ENCODE data around the gene HAT1. TPM values are rescaled to one million over a fixed set of nuclear protein-coding genes. Genes with fewer than 3 reads are reported as not detected.

HAT1 gene
- polyA plus RNA-seq, 3 donors, result 16.9 to 63.3 (median 62.8) TPM

- intact Hi-C loops (cut with micrococcal nuclease), result no loop called here
- no peak overlapping the region for H3K27ac ChIP-seq (ENCODE audit: low read depth in 1 of 2, low read length in 2 of 2)
- DNase-seq, result no peak
- no peak overlapping the region for H3K9ac ChIP-seq (ENCODE audit: insufficient read depth, low read length, poor library complexity, severe bottlenecking)
- H3K27me3 ChIP-seq (ENCODE audit: control insufficient read depth in 2 of 2, insufficient read depth in 2 of 2, low read length in 2 of 2), result no peaks in the 10 kb centered on the region
- no peaks in the 10 kb centered on the region for H3K4me1 ChIP-seq (ENCODE audit: control insufficient read depth in 1 of 2, insufficient read depth in 2 of 2, low read length in 2 of 2)
- no peak overlapping the region for H2AFZ ChIP-seq (ENCODE audit: insufficient read depth, low read depth, low read length, poor library complexity, severe bottlenecking)
- H3K4me3 ChIP-seq (replicated peaks in 1 of 3; ENCODE audit: low read depth in 2 of 3, low read length in 3 of 3), result no peak overlapping the region
- H3K27ac Mint-ChIP-seq, result no peak overlapping the region
- H4K20me1 ChIP-seq (ENCODE audit: insufficient read depth, low read length), result peaks cover 8% of the 10 kb centered on the region
- H3K9me3 Mint-ChIP-seq, result peaks cover 4 to 13% (median 9%) of the 10 kb centered on the region in 7 donors
- no peaks in the 10 kb centered on the region for H3K4me1 Mint-ChIP-seq
- H3K4me3 Mint-ChIP-seq, result no peak overlapping the region
- no peak for TF ChIP-seq CTCF (IDR thresholded peaks at IDR 0.05)
- H3K36me3 Mint-ChIP-seq, result peaks cover 25 to 31% of the 10 kb centered on the region in 2 donors
- no peaks in the 10 kb centered on the region for H3K27me3 Mint-ChIP-seq (ENCODE audit: low read depth in 3 of 3)
- 88% methylated on average over 6 of the region's 12 CpGs for WGBS (ENCODE audit: insufficient coverage)
- H3K36me3 ChIP-seq (replicated peaks in 1 of 2; ENCODE audit: control insufficient read depth in 1 of 2, insufficient read depth in 2 of 2, low read length in 2 of 2), result peaks cover 6 to 11% of the 10 kb centered on the region in 2 donors
- H3K79me2 ChIP-seq (ENCODE audit: insufficient read depth, low read length), result no peaks in the 10 kb centered on the region
- no peak overlapping the region for H3K4me2 ChIP-seq (replicated peaks; ENCODE audit: extremely low read depth, low read length, poor library complexity, severe bottlenecking)
- H3K9me3 ChIP-seq (replicated peaks in 1 of 2; ENCODE audit: control insufficient read depth in 1 of 2, insufficient read depth in 1 of 2, low read length in 2 of 2), result no peaks in the 10 kb centered on the region
These were observed 47.3 kb upstream of the HAT1 start for GRCh38 chr2:171874963-171875362.

GRCh38 chr2:171878481-171878993 lies 43.7 kb upstream of the HAT1 start:
- Mint-ChIP-seq H3K27ac (no peak overlapping the region), H3K4me1 (no peaks in the 10 kb centered on the region)

More at GRCh38 chr2:171878481-171878993, 43.7 kb upstream of the HAT1 start:
- Histone ChIP-seq H2AFZ (ENCODE audit: insufficient read depth, low read depth, low read length, poor library complexity, severe bottlenecking) (no peak overlapping the region), H3K36me3 (replicated peaks in 1 of 2; ENCODE audit: control insufficient read depth in 1 of 2, insufficient read depth in 2 of 2, low read length in 2 of 2) (peaks cover 0 to 18% of the 10 kb centered on the region in 2 donors), H3K27me3 (ENCODE audit: control insufficient read depth in 2 of 2, insufficient read depth in 2 of 2, low read length in 2 of 2) (no peaks in the 10 kb centered on the region), H3K4me2 (replicated peaks; ENCODE audit: extremely low read depth, low read length, poor library complexity, severe bottlenecking) (no peak overlapping the region), H3K27ac (ENCODE audit: low read depth in 1 of 2, low read length in 2 of 2) (no peak overlapping the region), H3K9ac (ENCODE audit: insufficient read depth, low read length, poor library complexity, severe bottlenecking) (no peak overlapping the region), H4K20me1 (ENCODE audit: insufficient read depth, low read length) (peaks cover 8% of the 10 kb centered on the region), H3K9me3 (replicated peaks in 1 of 2; ENCODE audit: control insufficient read depth in 1 of 2, insufficient read depth in 1 of 2, low read length in 2 of 2) (no peaks in the 10 kb centered on the region), H3K4me1 (ENCODE audit: control insufficient read depth in 1 of 2, insufficient read depth in 2 of 2, low read length in 2 of 2) (no peaks in the 10 kb centered on the region), H3K79me2 (ENCODE audit: insufficient read depth, low read length) (no peaks in the 10 kb centered on the region), H3K4me3 (replicated peaks in 1 of 3; ENCODE audit: low read depth in 2 of 3, low read length in 3 of 3) (no peak overlapping the region)
- TF ChIP-seq CTCF (IDR thresholded peaks at IDR 0.05), result no peak
- Mint-ChIP-seq H3K4me3 (no peak overlapping the region), H3K9me3 (peaks cover 4 to 13% (median 9%) of the 10 kb centered on the region in 7 donors), H3K27me3 (ENCODE audit: low read depth in 3 of 3) (no peaks in the 10 kb centered on the region), H3K36me3 (peaks cover 26 to 27% of the 10 kb centered on the region in 2 donors)
- WGBS (ENCODE audit: insufficient coverage), result 48% methylated on average over 2 of the region's 2 CpGs
- no peak for DNase-seq
- intact Hi-C loops (cut with micrococcal nuclease), result no loop called here

All from CD14-positive monocyte (primary cell).